KOPT-K1 (cell line): Measurements from ENCODE around the gene NXPE4.
"Not testable (repeated sequence)": the region's sequence is repeated elsewhere in the genome, so short reads cannot be mapped to it uniquely, and the experiment has no call there.

Experiments used
- H3K27ac ChIP-seq: fragments of 200-600 bp; sonication (generic); 2 replicates; pipeline ENCODE4 v1.5.1; 2016; ENCODE audit warnings: antibody characterized with exemption, mild to moderate bottlenecking, low read depth, low read length; ENCODE audit not compliant: poor library complexity, severe bottlenecking
- H3K36me3 ChIP-seq: fragments of 200-600 bp; sonication (generic); 2 replicates; pipeline ENCODE4 v1.5.1; 2017; ENCODE audit warnings: antibody characterized with exemption, mild to moderate bottlenecking, low read length, moderate library complexity; ENCODE audit not compliant: insufficient read depth
- H3K9me3 ChIP-seq: fragments of 200-600 bp; sonication (generic); 2 replicates; pipeline ENCODE4 v1.5.1; 2017; ENCODE audit warnings: antibody characterized with exemption, low read length, mild to moderate bottlenecking; ENCODE audit not compliant: insufficient read depth, poor library complexity, severe bottlenecking

The NXPE4 gene

GRCh38 chr11:114595571-114595970, at the start of gene NXPE4:
Gene NXPE4, minus strand, starts transcription at chr11:114595786. Its CDS starts 1,027 bp downstream, at chr11:114594759.
- no peak within 1 kb of the TSS for H3K27ac ChIP-seq

DNA sequence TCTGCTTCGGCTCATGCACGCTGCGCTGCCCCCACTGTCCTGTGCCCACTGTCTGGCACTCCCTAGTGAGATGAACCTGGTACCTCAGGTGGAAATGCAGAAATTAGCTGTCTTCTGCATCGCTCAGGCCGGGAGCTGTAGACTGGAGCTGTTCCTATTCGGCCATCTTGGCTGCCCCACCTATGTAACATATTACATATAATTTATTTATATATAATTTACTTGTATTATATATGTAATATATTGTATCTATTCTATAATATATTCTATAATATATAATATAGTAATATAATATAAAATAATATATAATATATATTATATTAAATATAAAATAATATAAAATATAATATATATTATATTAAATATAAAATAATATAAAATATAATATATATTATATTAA, 43.9 kb upstream of the NXPE4 start:
- H3K9me3 ChIP-seq, H3K27ac ChIP-seq, H3K36me3 ChIP-seq: not testable (repeated sequence)

More at GRCh38 chr11:114595571-114595970, at the start of gene NXPE4:
- Histone ChIP-seq H3K9me3 (no peaks in the 10 kb centered on the region), H3K36me3 (no peaks in the 10 kb centered on the region)

- H3K36me3 ChIP-seq, H3K9me3 ChIP-seq, H3K27ac ChIP-seq: not testable (repeated sequence)
Measured at GRCh38 chr11:114631445-114631965, 35.9 kb upstream of the NXPE4 start.

DNA sequence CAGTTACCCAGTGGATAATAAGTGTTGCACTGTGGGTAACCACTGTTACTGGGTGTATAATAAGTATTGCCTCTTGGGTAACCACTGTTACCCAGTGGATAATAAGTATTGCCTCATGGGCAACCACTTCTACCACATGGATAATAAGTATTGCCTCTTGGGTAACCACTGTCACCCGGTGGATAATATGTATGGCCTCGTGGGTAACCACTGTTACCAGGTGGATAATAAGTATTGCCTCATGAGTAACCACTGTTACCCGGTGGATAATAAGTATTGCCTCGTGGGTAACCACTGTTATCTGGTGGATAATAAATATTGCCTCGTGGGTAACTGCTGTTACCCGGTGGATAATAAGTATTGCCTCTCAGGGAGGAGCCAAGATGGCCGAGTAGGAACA, 29.7 kb upstream of the NXPE4 start:
- Histone ChIP-seq H3K9me3 (peaks cover 51% of the 10 kb centered on the region), H3K36me3 (no peaks in the 10 kb centered on the region), H3K27ac (no peak overlapping the region)

- Histone ChIP-seq H3K9me3 (peaks cover 58% of the 10 kb centered on the region), H3K27ac (no peak overlapping the region), H3K36me3 (no peaks in the 10 kb centered on the region)
Measured at GRCh38 chr11:114624455-114625207, 29.0 kb upstream of the NXPE4 start.

DNA sequence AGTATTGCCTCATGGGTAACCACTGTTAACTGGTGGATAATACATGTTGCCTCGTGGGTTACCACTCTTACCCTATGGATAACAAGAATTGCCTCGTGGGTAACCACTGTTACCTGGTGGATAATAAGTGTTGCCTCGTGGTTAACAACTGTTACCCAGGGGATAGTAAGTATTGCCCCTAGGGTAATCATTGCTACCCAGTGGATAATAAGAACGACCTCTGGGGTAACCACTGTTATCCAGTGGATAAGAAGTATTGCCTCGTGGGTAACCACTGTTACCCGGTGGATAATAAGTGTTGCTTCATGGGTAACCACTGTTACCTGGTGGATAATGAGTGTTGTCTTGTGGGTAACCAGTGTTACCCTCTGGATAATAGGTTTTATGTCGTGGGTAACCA, 28.1 kb upstream of the NXPE4 start:
- Histone ChIP-seq H3K36me3 (no peaks in the 10 kb centered on the region), H3K9me3 (peaks cover 67% of the 10 kb centered on the region), H3K27ac (no peak overlapping the region)

DNA sequence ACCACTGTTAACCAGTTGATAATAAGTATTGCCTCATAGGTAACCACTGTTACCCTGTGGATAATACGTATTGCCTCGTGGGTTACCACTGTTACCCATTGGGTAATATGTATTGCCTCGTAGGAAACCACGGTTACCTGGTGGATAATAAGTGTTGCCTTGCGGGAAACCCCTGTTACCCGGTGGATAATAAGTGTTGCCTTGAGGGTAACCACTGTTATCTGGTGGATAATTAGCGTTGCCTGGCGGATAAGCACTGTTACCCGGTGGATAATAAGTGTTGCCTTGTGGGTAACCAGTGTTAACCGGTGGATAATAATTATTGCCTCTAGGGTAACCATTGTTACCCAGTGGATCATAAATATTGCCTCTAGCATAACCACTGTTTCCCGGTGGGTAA, 27.3 kb upstream of the NXPE4 start:
- no peak overlapping the region for H3K27ac ChIP-seq
- peaks cover 76% of the 10 kb centered on the region for H3K9me3 ChIP-seq
- H3K36me3 ChIP-seq: no peaks in the 10 kb centered on the region

GRCh38 chr11:114621950-114622809, 26.6 kb upstream of the NXPE4 start:
- Histone ChIP-seq H3K9me3 (peaks cover 82% of the 10 kb centered on the region), H3K36me3 (no peaks in the 10 kb centered on the region), H3K27ac (no peak overlapping the region)

DNA sequence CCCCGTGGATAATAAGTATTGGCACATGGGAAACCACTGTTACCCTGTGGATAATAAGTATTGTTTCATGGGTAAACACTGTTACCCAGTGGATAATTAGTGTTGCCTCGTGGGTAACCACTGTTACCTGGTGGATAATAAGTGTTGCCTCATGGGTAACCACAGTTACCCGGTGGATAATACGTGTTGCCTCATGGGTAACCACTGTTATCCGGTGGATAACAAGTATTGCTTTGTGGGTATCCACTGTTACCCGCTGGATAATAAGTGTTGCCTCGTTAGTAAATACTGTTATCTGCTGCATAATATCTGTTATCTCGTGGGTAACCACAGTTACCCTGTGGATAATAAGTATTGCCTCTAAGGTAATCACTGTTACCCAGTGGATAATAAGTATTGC, 25.5 kb upstream of the NXPE4 start:
- Histone ChIP-seq H3K36me3 (no peaks in the 10 kb centered on the region), H3K9me3 (peaks cover 91% of the 10 kb centered on the region), H3K27ac (no peak overlapping the region)

DNA sequence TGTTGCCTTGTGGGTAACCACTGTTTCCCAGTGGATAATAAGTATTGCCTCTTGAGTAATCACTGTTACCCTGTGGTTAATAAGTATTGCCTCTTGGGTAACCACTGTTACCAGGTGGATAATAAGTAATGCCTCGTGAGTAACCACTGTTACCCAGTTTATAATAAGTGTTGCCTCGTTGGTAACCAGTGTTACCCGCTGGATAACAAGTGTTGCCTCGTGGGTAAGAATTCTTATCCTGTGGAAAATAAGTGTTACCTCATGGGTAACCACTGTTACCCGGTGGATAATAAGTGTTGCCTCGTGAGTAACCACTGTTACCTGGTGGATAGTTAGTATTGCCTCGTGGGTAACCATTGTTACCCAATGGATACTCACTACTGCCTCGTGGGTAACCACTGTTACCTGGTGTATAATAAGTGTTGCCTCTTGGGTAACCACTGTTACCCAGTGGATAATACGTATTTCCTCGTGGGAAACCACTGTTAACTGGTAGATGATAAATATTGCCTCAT, 24.1 kb upstream of the NXPE4 start:
- H3K27ac ChIP-seq: no peak overlapping the region
- H3K9me3 ChIP-seq: peaks cover 95% of the 10 kb centered on the region
- H3K36me3 ChIP-seq: no peaks in the 10 kb centered on the region

GRCh38 chr11:114618139-114618538, 22.6 kb upstream of the NXPE4 start:
- Histone ChIP-seq H3K36me3 (no peaks in the 10 kb centered on the region), H3K27ac (no peak overlapping the region), H3K9me3 (peaks cover 96% of the 10 kb centered on the region)

GRCh38 chr11:114617157-114618124, 21.9 kb upstream of the NXPE4 start:
- peaks cover 92% of the 10 kb centered on the region for H3K9me3 ChIP-seq
- no peaks in the 10 kb centered on the region for H3K36me3 ChIP-seq
- H3K27ac ChIP-seq: no peak overlapping the region

DNA sequence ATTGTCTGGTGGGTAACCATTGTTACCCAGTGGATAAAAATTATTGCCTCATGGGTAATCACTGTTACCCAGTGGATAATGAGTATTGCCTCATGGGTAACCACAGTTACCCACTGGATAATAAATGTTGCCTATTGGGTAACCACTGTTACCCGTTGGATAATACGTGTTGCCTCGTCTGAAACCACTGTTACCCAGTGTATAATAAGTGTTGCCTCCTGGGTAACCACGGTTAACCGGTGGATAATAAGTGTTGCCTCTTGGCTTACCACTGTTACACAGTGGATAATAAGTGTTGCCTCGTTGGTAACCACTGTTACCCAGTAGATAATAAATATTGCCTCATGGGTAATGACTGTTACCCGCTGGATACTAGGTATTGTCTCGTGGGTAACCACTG, 20.9 kb upstream of the NXPE4 start:
- Histone ChIP-seq H3K27ac (no peak overlapping the region), H3K36me3 (no peaks in the 10 kb centered on the region), H3K9me3 (peaks cover 88% of the 10 kb centered on the region)
